Right lobe of liver (tissue), 6 donors: ENCODE results near the gene SLC38A4. TPM values are rescaled to one million over a fixed set of nuclear protein-coding genes. Genes with fewer than 3 reads are reported as not detected.

Source experiments
- ATAC-seq, 4 donors: fragments of 200-7000 bp; cut with Tn5 transposase; one replicate each; pipeline ENCODE4 v1.9.1; 2020; ENCODE audit warnings: mild to moderate bottlenecking in 4 of 4, moderate library complexity in 4 of 4
- DNase-seq, 3 donors: peaks; one replicate each; pipeline ENCODE4 v3.0.0-alpha.2; 2020
- H3K27ac ChIP-seq, 3 donors: fragments of 200-600 bp; one replicate each; pipeline ENCODE4 v1.8.0; 2022
- H3K27me3 ChIP-seq, 2 donors: fragments of 200-600 bp; one replicate each; pipeline ENCODE4 v1.8.0; 2022
- H3K36me3 ChIP-seq, 4 donors: fragments of 200-600 bp; sonication (generic) in 1 of 4; one replicate each; pipeline versions ENCODE4 v1.5.1 to v1.8.0; 2017 to 2022; ENCODE audit warnings: control low read depth in 1 of 4
- H3K4me1 ChIP-seq, 4 donors: fragments of 200-600 bp; sonication (generic) in 1 of 4; one replicate each; pipeline versions ENCODE4 v1.5.1 to v1.8.0; 2017 to 2022; ENCODE audit warnings: control low read depth in 1 of 4
- H3K4me3 ChIP-seq, 3 donors: fragments of 200-600 bp; one replicate each; pipeline ENCODE4 v1.8.0; 2022
- H3K9me3 ChIP-seq, 4 donors: fragments of 200-600 bp; sonication (generic) in 1 of 4; one replicate each; pipeline versions ENCODE4 v1.5.1 to v1.8.0; 2017 to 2022; ENCODE audit warnings: control low read depth in 1 of 4
- POLR2A ChIP-seq: fragments of 450-650 bp; IDR thresholded peaks from one replicate; pipeline ENCODE4 v1.6.1; 2017; ENCODE audit warnings: antibody characterized with exemption, mild to moderate bottlenecking
- WGBS: methylation state at CpG from one replicate; pipeline ENCODE4 v1.1.6; 2018; ENCODE audit warnings: low coverage, low lambda C conversion rate; ENCODE audit not compliant: insufficient coverage; ENCODE audit errors: missing lambda C conversion rate; 5-methylcytosine and 5-hydroxymethylcytosine counted together
- intact Hi-C, 2 donors: fragments of 100-400 bp; cut with DNase I; formaldehyde crosslinking; loops; one replicate each; pipeline versions ENCODE4 v1.11.2 to v1.14.1; 2022
- total RNA-seq, 6 experiments: library from RNA; depleted of rRNA in 2 of 6; stranded (reverse); fragments of >200 nt in 2 of 6; fragmentation: NEBNext Ultra II Directional in 3 of 6; extraction: Animal tissue kit (Norgen Biotek cat#: 25700) in 3 of 6; gene quantifications; one replicate each; pipeline versions ENCODE4 v1.1.0 to v1.2.4, GENCODE V29; 2016 to 2023
- TF ChIP-seq, protein P1 (sequence below), 4 donors: fragments of 200-600 bp in 3 of 4; fragments of 450-650 bp in 1 of 4; IDR thresholded peaks; one replicate each; pipeline versions ENCODE4 v1.5.1 to v1.8.0; 2016 to 2022; ENCODE audit warnings: antibody characterized with exemption in 4 of 4, mild to moderate bottlenecking in 2 of 4
- donor health status: DM: no; HTN: yes; CAD: no.
- donor health status: DM: no; HTN: no; CAD: no.
- donor health status: DM: no; HTN: no; CAD: no.
- donor health status: DM: no; HTN: yes; CAD: no.
- donor health status: DM: no; HTN: yes; CAD: no.

SLC38A4 gene
- total RNA-seq, 6 experiments from 2014 or later, result 158 to 604 (median 295) TPM

DNA sequence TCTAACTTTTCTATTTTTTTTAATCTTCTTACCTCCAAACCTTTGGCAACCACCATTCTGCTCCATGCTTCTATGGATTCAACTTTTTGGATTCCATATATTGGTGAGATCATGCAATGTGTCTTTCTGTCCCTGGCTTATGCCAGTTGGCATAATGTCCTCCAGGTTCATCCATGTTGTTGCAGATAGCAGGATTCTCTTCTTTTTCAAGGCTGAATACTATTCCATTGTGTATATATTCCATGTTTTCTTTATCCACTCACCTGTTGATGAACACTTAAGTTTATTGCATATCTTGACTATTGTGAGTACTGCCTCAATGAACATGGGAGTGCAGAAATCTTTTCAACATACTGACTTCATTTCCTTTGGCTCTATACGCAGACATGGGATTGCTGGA lies 21.2 kb upstream of the SLC38A4 start:
- peaks cover 0 to 15% (median 0%) of the 10 kb centered on the region in 4 donors for H3K4me1 ChIP-seq
- no peaks in the 10 kb centered on the region for H3K9me3 ChIP-seq
- intact Hi-C loops, result no loop called here
- H3K4me3 ChIP-seq, result no peak overlapping the region
- WGBS, result 100% methylated on average over 1 of the region's 1 CpG
- no peak for DNase-seq
- H3K27ac ChIP-seq, result no peak overlapping the region
- ATAC-seq, result no peak
- no peaks in the 10 kb centered on the region for H3K27me3 ChIP-seq
- TF ChIP-seq POLR2A, result no peak
- TF ChIP-seq, protein P1, sequence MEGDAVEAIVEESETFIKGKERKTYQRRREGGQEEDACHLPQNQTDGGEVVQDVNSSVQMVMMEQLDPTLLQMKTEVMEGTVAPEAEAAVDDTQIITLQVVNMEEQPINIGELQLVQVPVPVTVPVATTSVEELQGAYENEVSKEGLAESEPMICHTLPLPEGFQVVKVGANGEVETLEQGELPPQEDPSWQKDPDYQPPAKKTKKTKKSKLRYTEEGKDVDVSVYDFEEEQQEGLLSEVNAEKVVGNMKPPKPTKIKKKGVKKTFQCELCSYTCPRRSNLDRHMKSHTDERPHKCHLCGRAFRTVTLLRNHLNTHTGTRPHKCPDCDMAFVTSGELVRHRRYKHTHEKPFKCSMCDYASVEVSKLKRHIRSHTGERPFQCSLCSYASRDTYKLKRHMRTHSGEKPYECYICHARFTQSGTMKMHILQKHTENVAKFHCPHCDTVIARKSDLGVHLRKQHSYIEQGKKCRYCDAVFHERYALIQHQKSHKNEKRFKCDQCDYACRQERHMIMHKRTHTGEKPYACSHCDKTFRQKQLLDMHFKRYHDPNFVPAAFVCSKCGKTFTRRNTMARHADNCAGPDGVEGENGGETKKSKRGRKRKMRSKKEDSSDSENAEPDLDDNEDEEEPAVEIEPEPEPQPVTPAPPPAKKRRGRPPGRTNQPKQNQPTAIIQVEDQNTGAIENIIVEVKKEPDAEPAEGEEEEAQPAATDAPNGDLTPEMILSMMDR (IDR thresholded peaks at IDR 0.05), result no peak
- H3K36me3 ChIP-seq, result no peaks in the 10 kb centered on the region

DNA sequence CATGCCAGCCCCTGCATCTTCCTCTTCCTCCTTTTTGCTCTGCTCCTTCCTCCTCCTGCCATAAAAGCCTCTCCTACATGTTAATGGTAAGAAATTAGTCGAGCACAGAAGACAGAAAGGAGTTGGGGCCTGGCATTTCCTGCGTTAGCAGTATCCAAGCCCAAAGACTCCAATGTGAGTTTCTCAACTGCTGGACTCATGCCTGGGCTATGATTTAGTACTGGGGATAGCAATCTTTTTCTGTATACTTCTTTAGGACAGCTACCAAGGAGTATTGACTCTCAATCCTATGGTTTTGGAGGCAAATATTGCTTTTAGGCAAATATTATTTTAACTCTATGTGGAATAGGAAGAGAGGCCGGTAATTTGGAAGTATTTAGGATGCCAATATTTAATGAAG lies 18.0 kb upstream of the SLC38A4 start:
- peak; percentile 67 to 75 (median 74) for ATAC-seq
- no peak overlapping the region for H3K27ac ChIP-seq
- H3K4me1 ChIP-seq, result peaks cover 0 to 37% (median 9%) of the 10 kb centered on the region in 4 donors
- H3K4me3 ChIP-seq, result no peak overlapping the region
- intact Hi-C loops, result no loop called here
- 30% methylated on average over 3 of the region's 3 CpGs for WGBS
- DNase-seq, result peak in 2 of 3 donors; percentile 19 to 70
- TF ChIP-seq POLR2A, result no peak
- TF ChIP-seq, protein P1 (IDR thresholded peaks at IDR 0.05), result no peak
- H3K9me3 ChIP-seq, result no peaks in the 10 kb centered on the region
- H3K36me3 ChIP-seq, result no peaks in the 10 kb centered on the region
- H3K27me3 ChIP-seq, result no peaks in the 10 kb centered on the region

DNA sequence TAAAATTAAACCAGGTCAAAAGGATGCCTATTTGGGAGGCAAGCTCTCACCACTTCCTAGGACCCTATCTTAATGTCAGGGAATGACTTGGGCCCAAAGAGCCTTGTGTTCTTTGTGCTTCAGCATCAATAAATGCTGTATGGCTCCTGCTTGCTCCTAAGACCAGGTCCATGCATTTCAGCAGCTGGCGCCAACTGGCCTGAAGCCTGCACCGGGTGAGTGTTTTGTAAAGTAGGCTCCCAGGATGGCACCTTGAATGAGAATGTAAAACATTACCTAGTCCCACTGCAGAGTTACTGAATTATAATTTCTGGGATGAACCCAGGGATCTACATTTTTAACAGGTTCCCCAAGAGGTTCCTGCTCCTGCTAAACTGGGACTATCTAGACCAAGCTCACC lies 16.1 kb upstream of the SLC38A4 start:
- intact Hi-C loops, result no loop called here
- H3K27ac ChIP-seq, result peak overlapping the region in 1 of 3 donors; percentile 19
- H3K27me3 ChIP-seq, result no peaks in the 10 kb centered on the region
- TF ChIP-seq, protein P1 (IDR thresholded peaks at IDR 0.05), result no peak
- TF ChIP-seq POLR2A, result no peak
- DNase-seq (peak; percentile 24 to 56 (median 53)), ATAC-seq (peak in 2 of 4 donors; percentile 33 to 38)
- H3K4me1 ChIP-seq, result peaks cover 0 to 37% (median 9%) of the 10 kb centered on the region in 4 donors
- no peaks in the 10 kb centered on the region for H3K36me3 ChIP-seq
- no peak overlapping the region for H3K4me3 ChIP-seq
- no peaks in the 10 kb centered on the region for H3K9me3 ChIP-seq
- 69% methylated on average over 2 of the region's 2 CpGs for WGBS

DNA sequence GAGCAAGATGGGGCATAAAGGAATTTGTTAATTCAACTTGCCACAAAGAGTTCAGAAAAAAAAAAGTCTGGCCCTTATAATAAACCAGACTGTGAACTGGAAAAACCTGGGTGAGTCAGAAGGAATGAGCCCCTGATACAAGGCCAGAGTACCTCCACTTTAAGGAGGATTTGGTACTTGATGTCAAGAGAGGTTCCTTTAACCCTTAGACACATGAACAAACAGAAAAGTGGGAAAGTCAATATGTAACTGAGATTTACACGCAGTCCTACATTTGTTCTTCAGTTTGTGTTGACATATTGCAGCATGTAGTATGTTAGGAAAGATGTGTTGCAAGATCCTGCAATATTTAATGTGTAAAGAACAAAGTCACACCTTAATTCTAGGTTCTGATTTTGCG lies 14.2 kb upstream of the SLC38A4 start:
- H3K36me3 ChIP-seq, result no peaks in the 10 kb centered on the region
- TF ChIP-seq, protein P1 (IDR thresholded peaks at IDR 0.05), result no peak
- no peak for TF ChIP-seq POLR2A
- no peaks in the 10 kb centered on the region for H3K9me3 ChIP-seq
- peak overlapping the region; percentile 17 to 74 (median 32) for H3K27ac ChIP-seq
- H3K27me3 ChIP-seq, result no peaks in the 10 kb centered on the region
- DNase-seq, result no peak
- 23% methylated on average over 2 of the region's 2 CpGs for WGBS
- ATAC-seq, result peak; percentile 79 to 91 (median 82)
- no peak overlapping the region for H3K4me3 ChIP-seq
- intact Hi-C loops, result no loop called here
- peaks cover 0 to 37% (median 9%) of the 10 kb centered on the region in 4 donors for H3K4me1 ChIP-seq

DNA sequence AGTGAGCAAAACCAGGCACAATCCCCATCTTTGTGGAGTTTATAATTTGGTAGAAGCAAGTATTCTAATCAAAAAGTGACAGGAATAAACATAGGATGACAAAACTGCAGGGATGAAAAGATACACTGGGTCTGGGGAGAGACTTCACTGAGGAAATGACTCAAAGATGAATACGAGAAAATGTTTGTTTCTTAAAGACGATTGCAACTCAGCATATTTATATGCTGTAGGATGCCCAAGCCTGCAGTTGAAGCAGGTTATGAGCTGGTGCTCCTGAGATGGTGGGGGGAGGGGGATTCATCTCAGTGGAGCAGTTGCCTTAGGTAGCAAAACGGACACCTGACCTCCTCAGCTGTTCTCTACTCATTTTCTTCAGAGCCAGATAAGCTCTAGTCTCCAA lies 13.4 kb upstream of the SLC38A4 start:
- H3K4me3 ChIP-seq, result no peak overlapping the region
- TF ChIP-seq POLR2A, result no peak
- TF ChIP-seq, protein P1 (IDR thresholded peaks at IDR 0.05), result no peak
- WGBS, result 64% methylated on average over 3 of the region's 3 CpGs

More for the DNA sequence above, 13.4 kb upstream of the SLC38A4 start:
- Histone ChIP-seq H3K9me3 (no peaks in the 10 kb centered on the region), H3K36me3 (no peaks in the 10 kb centered on the region), H3K27ac (peak overlapping the region in 2 of 3 donors; percentile 32 to 74), H3K4me1 (peaks cover 0 to 37% (median 9%) of the 10 kb centered on the region in 4 donors), H3K27me3 (no peaks in the 10 kb centered on the region)
- ATAC-seq, result no peak
- DNase-seq, result no peak
- intact Hi-C loops, result no loop called here
